ENCODE data around the gene ZRSR2.

- no peak for TF ChIP-seq EZH2 (IDR thresholded peaks at IDR 0.05; ENCODE audit: borderline replicate concordance, insufficient read depth, low read length, poor library complexity, severe bottlenecking)
- no peak for TF ChIP-seq CTCF (IDR thresholded peaks at IDR 0.05; ENCODE audit: poor library complexity, severe bottlenecking)
Measured at GRCh38 chrX:15750611-15751154, 39.6 kb upstream of the ZRSR2 start.

All from neural cell (in vitro differentiated cells).